HEK293T (cell line): ENCODE data around the gene NPAT.

Source experiments
- ARNT ChIP-seq: fragments of 450-650 bp; IDR thresholded peaks from 2 replicates; pipeline ENCODE4 v1.6.1; 2017; ENCODE audit warnings: mild to moderate bottlenecking
- BHLHE40 ChIP-seq: fragments of 450-650 bp; IDR thresholded peaks from 2 replicates; pipeline ENCODE4 v1.6.1; 2016; ENCODE audit warnings: mild to moderate bottlenecking, moderate library complexity, borderline replicate concordance
- ELF4 ChIP-seq: fragments of 450-650 bp; IDR thresholded peaks from 2 replicates; pipeline ENCODE4 v1.6.1; 2017; ENCODE audit warnings: antibody characterized with exemption
- FOXK2 ChIP-seq: fragments of 450-650 bp; IDR thresholded peaks from 2 replicates; pipeline ENCODE4 v1.6.1; 2016; ENCODE audit warnings: mild to moderate bottlenecking
- HDGF ChIP-seq: fragments of 450-650 bp; IDR thresholded peaks from 2 replicates; pipeline ENCODE4 v1.6.1; 2017; ENCODE audit warnings: antibody characterized with exemption, borderline replicate concordance
- NFRKB ChIP-seq: fragments of 450-650 bp; IDR thresholded peaks from 2 replicates; pipeline ENCODE4 v1.6.1; 2016; ENCODE audit warnings: mild to moderate bottlenecking, moderate library complexity
- SP1 ChIP-seq: fragments of 450-650 bp; IDR thresholded peaks from 2 replicates; pipeline ENCODE4 v1.6.1; 2017
- SUZ12 ChIP-seq: fragments of 450-650 bp; IDR thresholded peaks from 2 replicates; pipeline ENCODE4 v1.6.1; 2016; ENCODE audit warnings: mild to moderate bottlenecking
- TARDBP ChIP-seq: fragments of 450-650 bp; IDR thresholded peaks from 2 replicates; pipeline ENCODE4 v1.6.1; 2016
- ZNF384 ChIP-seq: fragments of 450-650 bp; IDR thresholded peaks from 2 replicates; pipeline ENCODE4 v1.6.1; 2016

DNA sequence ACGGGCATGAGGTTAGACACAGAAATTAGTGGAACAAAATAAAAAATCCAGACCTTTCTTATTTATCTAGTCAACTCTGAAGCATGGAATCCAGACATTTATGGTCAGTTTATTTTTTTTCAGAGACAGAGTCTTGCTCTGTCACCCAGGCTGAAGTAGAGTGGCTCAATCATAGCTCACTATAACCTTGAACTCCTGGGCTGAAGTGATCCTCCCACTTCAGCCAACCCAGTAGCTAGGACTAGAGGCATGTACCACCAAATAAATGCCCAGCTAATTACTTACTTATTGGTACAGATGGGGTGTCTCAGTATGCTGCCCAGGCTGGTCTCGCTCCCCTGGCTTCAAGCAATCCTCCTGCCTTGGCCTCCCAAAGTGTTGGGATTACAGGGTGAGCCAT is 8.7 kb downstream of the NPAT start:
- TF ChIP-seq SP1, result no peak
- TF ChIP-seq HDGF, result no peak
- no peak for TF ChIP-seq NFRKB
- no peak for TF ChIP-seq SUZ12
- TF ChIP-seq TARDBP, result no peak
- no peak for TF ChIP-seq FOXK2
- TF ChIP-seq BHLHE40, result no peak
- no peak for TF ChIP-seq ARNT
- no peak for TF ChIP-seq ZNF384
- no peak for TF ChIP-seq ELF4
